ENCODE measurements around the gene PHYKPL. TPM values are rescaled to one million over a fixed set of nuclear protein-coding genes. Genes with fewer than 3 reads are reported as not detected.

PHYKPL gene
- total RNA-seq, 1 donor from 2014 or later: 89.3 TPM

- no peak overlapping the region for H3K27ac ChIP-seq
- intact Hi-C loops (cut with DNase I): no loop called here
- no peaks in the 10 kb centered on the region for H3K36me3 ChIP-seq
- no peak for DNase-seq (ENCODE audit: low spot score in 2 of 2)
- H3K4me3 ChIP-seq: no peak overlapping the region
- no peaks in the 10 kb centered on the region for H3K9me3 ChIP-seq
- H3K27me3 ChIP-seq: no peaks in the 10 kb centered on the region
- H3K4me1 ChIP-seq: no peaks in the 10 kb centered on the region
- TF ChIP-seq CTCF (IDR thresholded peaks at IDR 0.05): no peak
Measured at GRCh38 chr5:178182158-178182876, 50.3 kb downstream of the PHYKPL start.

- Histone ChIP-seq H3K4me3 (no peak overlapping the region), H3K36me3 (no peaks in the 10 kb centered on the region), H3K4me1 (no peaks in the 10 kb centered on the region), H3K27me3 (no peaks in the 10 kb centered on the region), H3K27ac (no peak overlapping the region), H3K9me3 (no peaks in the 10 kb centered on the region)
- intact Hi-C loops (cut with DNase I): no loop called here
- TF ChIP-seq CTCF (IDR thresholded peaks at IDR 0.05): no peak
- no peak for DNase-seq (ENCODE audit: low spot score in 2 of 2)
Measured at GRCh38 chr5:178180141-178180863, 52.3 kb downstream of the PHYKPL start.

GRCh38 chr5:178177569-178177968, 55.0 kb downstream of the PHYKPL start:
- H3K9me3 ChIP-seq: no peaks in the 10 kb centered on the region
- TF ChIP-seq CTCF (IDR thresholded peaks at IDR 0.05): no peak
- intact Hi-C loops (cut with DNase I): no loop called here

DNA sequence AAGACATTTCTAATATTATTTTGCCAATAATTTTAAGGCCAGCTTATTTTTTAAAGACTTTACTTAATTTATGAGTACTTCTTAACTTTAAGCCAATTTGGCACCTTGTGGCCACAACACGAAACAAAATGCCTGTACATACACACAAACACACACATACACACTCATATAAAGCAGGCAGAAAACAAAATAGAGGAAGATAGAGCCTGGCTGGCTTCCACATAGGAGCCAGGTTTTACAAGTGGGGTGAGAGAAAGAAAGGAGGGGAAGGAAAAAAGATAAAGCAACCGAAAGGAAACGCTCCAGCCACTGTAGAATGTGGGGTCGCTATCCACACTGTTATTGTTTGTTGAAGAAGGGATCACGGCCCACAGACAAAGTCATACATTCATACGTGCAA, 55.8 kb downstream of the PHYKPL start:
- H3K9me3 ChIP-seq: no peaks in the 10 kb centered on the region
- intact Hi-C loops (cut with DNase I): no loop called here
- TF ChIP-seq CTCF (IDR thresholded peaks at IDR 0.05): no peak

More at GRCh38 chr5:178177569-178177968, 55.0 kb downstream of the PHYKPL start:
- Histone ChIP-seq H3K27ac (no peak overlapping the region), H3K4me3 (no peak overlapping the region), H3K4me1 (no peaks in the 10 kb centered on the region), H3K27me3 (no peaks in the 10 kb centered on the region), H3K36me3 (no peaks in the 10 kb centered on the region)
- DNase-seq (ENCODE audit: low spot score in 2 of 2): no peak

DNA sequence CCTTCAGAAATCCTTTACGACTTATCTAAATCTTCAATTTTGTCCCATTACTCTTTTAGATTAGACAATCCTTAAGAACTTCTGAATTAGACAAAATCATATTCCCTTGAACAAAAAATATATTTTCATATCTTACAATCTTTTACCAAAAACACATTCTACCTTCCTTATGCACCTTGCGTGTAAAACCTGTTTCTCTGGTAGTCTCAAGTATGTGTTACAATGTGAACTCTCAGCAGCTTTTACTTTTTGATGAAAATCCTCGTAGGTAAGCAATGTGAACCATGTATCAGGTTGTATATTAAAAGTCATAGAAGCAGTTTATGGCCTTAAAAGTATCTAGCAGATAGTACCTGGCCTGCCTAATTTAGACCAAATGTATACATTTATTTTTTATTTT, 58.1 kb downstream of the PHYKPL start:
- intact Hi-C loops (cut with DNase I): no loop called here
- H3K9me3 ChIP-seq: no peaks in the 10 kb centered on the region
- no peak overlapping the region for H3K4me3 ChIP-seq
- no peaks in the 10 kb centered on the region for H3K36me3 ChIP-seq
- no peak overlapping the region for H3K27ac ChIP-seq
- H3K27me3 ChIP-seq: no peaks in the 10 kb centered on the region
- TF ChIP-seq CTCF (IDR thresholded peaks at IDR 0.05): no peak
- DNase-seq (ENCODE audit: low spot score in 2 of 2): no peak
- no peaks in the 10 kb centered on the region for H3K4me1 ChIP-seq

More for the DNA sequence above, 55.8 kb downstream of the PHYKPL start:
- H3K27me3 ChIP-seq: no peaks in the 10 kb centered on the region
- DNase-seq (ENCODE audit: low spot score in 2 of 2): no peak
- H3K4me3 ChIP-seq: no peak overlapping the region
- no peak overlapping the region for H3K27ac ChIP-seq
- no peaks in the 10 kb centered on the region for H3K36me3 ChIP-seq
- no peaks in the 10 kb centered on the region for H3K4me1 ChIP-seq
